Astrocyte of the cerebellum (primary cell): ENCODE results near the gene CHDH.

Experiments used
- DNase-seq: peaks from one replicate; pipeline ENCODE4 v3.0.0-alpha.2; 2011; ENCODE audit warnings: low read depth
- H3K4me3 ChIP-seq: 2 replicates; pipeline ENCODE4 v1.5.1; 2011; ENCODE audit warnings: mild to moderate bottlenecking, low read depth, low read length, moderate library complexity
- CTCF ChIP-seq: IDR thresholded peaks from 2 replicates; pipeline ENCODE4 v1.5.1; 2012; ENCODE audit warnings: low read length, low read depth, moderate library complexity, mild to moderate bottlenecking; ENCODE audit errors: missing control alignments
- in situ Hi-C: cut with HindIII; loops from 2 replicates; pipeline ENCODE4 v1.10.0; 2017; ENCODE audit warnings: low sequenced_read_pairs

The CHDH gene

GRCh38 chr3:53778153-53778552, 68.1 kb downstream of the CHDH start:
- no peak for DNase-seq
- H3K4me3 ChIP-seq = no peak overlapping the region
- in situ Hi-C loops = no loop called here
- no peak for TF ChIP-seq CTCF

GRCh38 chr3:53777468-53777867, 68.8 kb downstream of the CHDH start:
- no peak for DNase-seq
- H3K4me3 ChIP-seq = no peak overlapping the region
- no peak for TF ChIP-seq CTCF
- in situ Hi-C loops = no loop called here

GRCh38 chr3:53776494-53777101, 69.6 kb downstream of the CHDH start:
- no peak for DNase-seq
- TF ChIP-seq CTCF = no peak
- in situ Hi-C loops = no loop called here
- no peak overlapping the region for H3K4me3 ChIP-seq

- no peak for DNase-seq
- TF ChIP-seq CTCF = no peak
- in situ Hi-C loops = no loop called here
- H3K4me3 ChIP-seq = no peak overlapping the region
Measured at GRCh38 chr3:53775834-53776251, 70.4 kb downstream of the CHDH start.

GRCh38 chr3:53775018-53775417, 71.2 kb downstream of the CHDH start:
- in situ Hi-C loops = no loop called here
- H3K4me3 ChIP-seq = no peak overlapping the region
- no peak for DNase-seq
- TF ChIP-seq CTCF = no peak

- H3K4me3 ChIP-seq = no peak overlapping the region
- in situ Hi-C loops = no loop called here
- no peak for DNase-seq
- TF ChIP-seq CTCF = no peak
Measured at GRCh38 chr3:53774414-53774813, 71.8 kb downstream of the CHDH start.
